Fibroblast of villous mesenchyme (primary cell): Measurements from ENCODE around the gene RAPGEF5. TPM values are rescaled to one million over a fixed set of nuclear protein-coding genes. Genes with fewer than 3 reads are reported as not detected.

Experiments used
- DNase-seq: peaks from one replicate; pipeline ENCODE4 v3.0.0-alpha.2; 2010; ENCODE audit warnings: low read depth
- H3K4me3 ChIP-seq: 2 replicates; pipeline ENCODE4 v1.5.1; 2011; ENCODE audit warnings: low read depth, mild to moderate bottlenecking, low read length
- total RNA-seq: library from RNA; depleted of rRNA; stranded (reverse); fragments of >200 nt; gene quantifications from 2 replicates; pipeline ENCODE4 v1.2.3, GENCODE V29; 2012
- TF ChIP-seq, protein P1 (sequence below): IDR thresholded peaks from 2 replicates; pipeline ENCODE4 v1.5.1; 2012; ENCODE audit warnings: low read depth, mild to moderate bottlenecking, low read length; ENCODE audit not compliant: insufficient read depth

The RAPGEF5 gene
- total RNA-seq, 1 donor, result 0.86 TPM

DNA sequence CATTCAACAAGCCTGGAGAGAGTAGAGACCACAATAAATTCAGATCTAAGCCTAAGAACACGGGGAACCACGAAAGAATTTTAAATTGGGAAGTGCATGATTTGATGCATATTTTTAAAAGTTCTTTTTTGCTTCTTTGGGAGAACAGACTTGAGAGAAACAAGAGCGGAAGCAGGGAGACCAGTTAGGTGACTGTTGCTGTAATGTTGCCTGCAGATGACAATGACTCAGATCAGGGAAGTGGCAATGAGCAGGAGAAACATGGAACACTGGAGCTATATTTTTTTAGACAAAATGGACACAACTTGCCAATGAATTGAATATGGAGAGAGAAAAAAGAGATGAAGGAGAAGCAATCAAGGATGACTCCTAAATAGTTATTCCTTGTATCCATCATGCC, 125.1 kb downstream of the RAPGEF5 start:
- no peak for DNase-seq
- no peak overlapping the region for H3K4me3 ChIP-seq
- TF ChIP-seq, protein P1, sequence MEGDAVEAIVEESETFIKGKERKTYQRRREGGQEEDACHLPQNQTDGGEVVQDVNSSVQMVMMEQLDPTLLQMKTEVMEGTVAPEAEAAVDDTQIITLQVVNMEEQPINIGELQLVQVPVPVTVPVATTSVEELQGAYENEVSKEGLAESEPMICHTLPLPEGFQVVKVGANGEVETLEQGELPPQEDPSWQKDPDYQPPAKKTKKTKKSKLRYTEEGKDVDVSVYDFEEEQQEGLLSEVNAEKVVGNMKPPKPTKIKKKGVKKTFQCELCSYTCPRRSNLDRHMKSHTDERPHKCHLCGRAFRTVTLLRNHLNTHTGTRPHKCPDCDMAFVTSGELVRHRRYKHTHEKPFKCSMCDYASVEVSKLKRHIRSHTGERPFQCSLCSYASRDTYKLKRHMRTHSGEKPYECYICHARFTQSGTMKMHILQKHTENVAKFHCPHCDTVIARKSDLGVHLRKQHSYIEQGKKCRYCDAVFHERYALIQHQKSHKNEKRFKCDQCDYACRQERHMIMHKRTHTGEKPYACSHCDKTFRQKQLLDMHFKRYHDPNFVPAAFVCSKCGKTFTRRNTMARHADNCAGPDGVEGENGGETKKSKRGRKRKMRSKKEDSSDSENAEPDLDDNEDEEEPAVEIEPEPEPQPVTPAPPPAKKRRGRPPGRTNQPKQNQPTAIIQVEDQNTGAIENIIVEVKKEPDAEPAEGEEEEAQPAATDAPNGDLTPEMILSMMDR, result no peak

DNA sequence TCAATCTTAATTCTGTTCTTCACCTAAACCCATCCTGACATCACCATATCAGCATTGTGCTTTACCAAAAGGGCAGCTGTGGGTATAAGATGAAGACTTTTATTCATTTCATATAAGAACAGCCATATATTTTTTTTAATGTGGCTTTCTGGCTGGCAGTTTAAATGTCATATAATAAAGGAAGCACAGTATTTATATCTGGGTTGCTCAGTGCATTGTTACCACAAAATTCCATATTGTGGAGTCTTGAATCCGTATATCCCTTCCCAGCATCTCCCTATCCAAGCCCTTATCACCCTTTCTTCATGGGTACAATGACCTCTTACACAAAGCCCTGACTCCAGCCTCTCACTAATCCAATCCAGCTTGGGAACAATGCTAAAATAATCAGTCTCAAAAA, 125.8 kb downstream of the RAPGEF5 start:
- TF ChIP-seq, protein P1, result no peak
- DNase-seq, result no peak

DNA sequence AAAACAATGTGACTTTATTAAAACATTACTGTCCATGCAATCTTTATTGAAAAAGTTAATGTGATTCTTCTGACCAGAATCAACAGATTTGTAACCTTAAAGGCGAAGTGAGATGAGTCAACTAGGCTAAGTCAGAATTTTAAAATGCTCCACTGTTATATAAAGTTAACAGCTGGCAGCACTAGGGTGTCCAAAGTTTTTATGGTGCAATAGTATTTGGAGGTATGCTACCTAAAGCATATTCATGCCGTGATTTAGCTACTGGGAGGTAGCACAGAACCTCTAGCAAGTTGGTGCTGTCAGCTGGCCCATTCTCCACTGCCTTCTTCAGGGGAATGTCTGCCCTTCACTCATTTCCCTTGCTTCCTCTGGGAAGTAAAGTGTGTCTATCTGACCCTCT, 126.7 kb downstream of the RAPGEF5 start:
- DNase-seq, result no peak
- H3K4me3 ChIP-seq, result no peak overlapping the region
- TF ChIP-seq, protein P1, result no peak

More for the DNA sequence above, 125.8 kb downstream of the RAPGEF5 start:
- no peak overlapping the region for H3K4me3 ChIP-seq

DNA sequence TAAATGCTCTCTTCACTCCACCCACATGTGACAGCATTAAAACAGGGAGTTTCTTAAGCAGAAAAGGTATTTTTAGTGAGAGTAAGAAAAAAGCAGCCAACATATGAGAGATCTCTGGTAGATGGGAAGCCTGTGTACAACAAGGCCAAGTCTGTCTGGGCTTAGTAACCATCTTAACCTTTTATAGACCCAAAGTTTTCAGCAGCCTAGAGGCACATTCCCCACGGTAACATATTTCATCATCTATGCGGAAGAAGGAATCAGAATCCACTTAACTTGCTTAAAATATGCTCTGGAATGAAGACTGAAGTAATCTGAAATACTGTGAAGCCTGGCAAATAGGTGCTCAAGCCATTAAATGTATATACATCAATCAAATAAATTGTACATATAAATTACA, 127.8 kb downstream of the RAPGEF5 start:
- DNase-seq, result no peak
- H3K4me3 ChIP-seq, result no peak overlapping the region
- TF ChIP-seq, protein P1, result no peak

DNA sequence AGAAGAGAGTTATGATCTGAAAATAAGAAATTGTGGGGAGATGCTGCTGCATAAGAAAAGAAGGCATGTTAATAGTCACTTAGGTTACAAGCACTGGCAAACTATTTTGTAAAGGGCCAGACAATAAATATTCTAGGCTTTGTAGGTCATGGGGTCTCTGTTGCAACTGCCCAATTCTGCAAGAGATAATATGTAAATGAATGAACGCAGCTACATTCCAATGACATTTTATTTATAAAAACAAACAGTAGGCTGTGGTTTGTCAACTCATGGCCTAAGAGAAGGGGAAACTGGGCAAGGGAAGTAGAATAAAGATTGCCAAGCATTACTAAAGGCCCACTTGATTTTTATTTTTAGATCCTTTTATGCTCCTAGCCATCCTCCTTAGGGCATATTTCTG, 133.1 kb downstream of the RAPGEF5 start:
- no peak for DNase-seq
- no peak overlapping the region for H3K4me3 ChIP-seq

DNA sequence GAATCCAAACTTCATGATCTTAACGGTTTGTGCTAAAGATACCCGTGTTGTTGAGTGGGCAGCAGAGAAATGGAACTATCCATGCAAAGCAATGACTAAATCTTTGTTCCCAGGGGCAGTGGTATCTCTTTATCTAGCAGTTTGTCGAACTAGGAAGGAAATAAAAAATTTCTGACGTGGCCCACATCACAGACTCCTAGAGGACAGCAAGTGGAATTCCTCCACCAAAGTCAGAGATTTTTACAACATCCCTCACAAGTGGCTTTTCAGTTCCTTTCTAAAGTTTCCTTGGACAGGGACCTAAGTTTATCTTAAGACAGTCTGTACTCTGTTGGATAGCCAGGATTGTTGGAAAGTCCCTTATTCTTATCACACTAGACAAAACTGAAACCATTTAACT, 136.0 kb downstream of the RAPGEF5 start:
- H3K4me3 ChIP-seq, result no peak overlapping the region
- no peak for DNase-seq
- TF ChIP-seq, protein P1, result no peak

More for the DNA sequence above, 133.1 kb downstream of the RAPGEF5 start:
- TF ChIP-seq, protein P1, result no peak

DNA sequence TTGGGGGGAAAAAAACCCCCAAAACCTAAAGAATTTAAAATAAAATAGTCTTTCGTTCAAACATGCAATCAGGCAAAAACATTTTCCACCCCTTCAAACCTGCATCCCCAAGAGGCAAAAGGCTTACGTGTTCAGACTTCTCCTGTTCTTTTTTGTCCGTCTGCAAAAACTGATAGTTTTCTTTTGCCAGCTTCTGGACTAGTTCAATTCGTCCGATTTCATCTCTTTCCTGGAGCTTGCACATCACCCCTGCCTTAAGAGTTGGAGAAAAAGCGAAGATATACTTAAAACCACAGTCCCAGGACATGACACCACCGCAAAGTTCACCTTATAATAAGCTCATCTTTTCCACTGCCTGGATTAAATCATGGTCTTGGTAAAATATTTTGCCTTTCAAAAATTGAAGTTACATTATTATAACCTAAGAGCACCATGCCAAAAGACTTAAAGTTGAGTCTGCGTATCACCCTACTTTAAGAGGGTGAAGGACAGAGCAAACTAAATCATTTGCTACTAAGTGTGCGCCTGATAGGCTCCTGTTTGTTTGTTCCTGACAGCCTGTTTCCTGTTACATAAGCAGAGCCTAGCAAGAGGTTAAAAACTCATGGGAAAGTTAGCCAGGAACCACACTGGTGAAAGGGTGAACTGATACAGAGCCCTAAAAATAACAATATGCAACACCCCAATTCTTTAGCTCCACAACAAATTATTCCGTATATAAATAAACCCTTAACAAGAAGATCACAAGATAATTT, 137.0 kb downstream of the RAPGEF5 start:
- DNase-seq, result peak; percentile 3
- H3K4me3 ChIP-seq, result no peak overlapping the region
- TF ChIP-seq, protein P1, result no peak
